Ovary (tissue), 3 donors: Measurements from ENCODE around the gene RBM28.

ENCODE experiments used
- EP300 ChIP-seq: sonication (generic); formaldehyde crosslinking; IDR thresholded peaks from one replicate; pipeline ENCODE4 v1.6.1; 2017; ENCODE audit warnings: antibody characterized with exemption
- POLR2A ChIP-seq: fragments of 450-650 bp; IDR thresholded peaks from one replicate; pipeline ENCODE4 v1.6.1; 2017; ENCODE audit warnings: antibody characterized with exemption, mild to moderate bottlenecking, moderate library complexity
- TF ChIP-seq, protein P1 (sequence below), 3 donors: fragments of 450-650 bp in 2 of 3; fragments of 200-600 bp in 1 of 3; IDR thresholded peaks; one replicate each; pipeline versions ENCODE4 v1.5.1 to v1.8.0; 2016 to 2022; ENCODE audit warnings: antibody characterized with exemption in 3 of 3, mild to moderate bottlenecking in 1 of 3
- donor health status: DM: no; HTN: no; CAD: no.

DNA sequence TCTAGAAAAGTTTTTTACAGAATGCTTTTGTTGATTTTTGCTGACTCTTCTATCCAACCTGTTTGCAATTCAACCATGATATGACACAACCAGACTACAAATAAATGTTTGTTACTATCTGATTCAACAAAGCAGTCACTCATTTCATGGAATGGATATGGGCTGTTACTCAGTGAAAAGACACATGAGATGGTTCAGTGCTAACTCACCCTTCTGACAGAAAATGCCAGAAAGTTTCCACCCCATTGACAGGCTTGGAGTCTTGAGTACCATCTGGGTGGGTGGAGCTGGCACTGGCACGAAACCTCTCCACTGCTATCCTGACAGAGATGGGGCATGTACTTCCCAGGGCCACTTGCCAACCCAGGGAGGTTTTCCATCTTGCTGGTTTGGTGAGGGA is 39.5 kb downstream of the RBM28 start:
- TF ChIP-seq, protein P1, sequence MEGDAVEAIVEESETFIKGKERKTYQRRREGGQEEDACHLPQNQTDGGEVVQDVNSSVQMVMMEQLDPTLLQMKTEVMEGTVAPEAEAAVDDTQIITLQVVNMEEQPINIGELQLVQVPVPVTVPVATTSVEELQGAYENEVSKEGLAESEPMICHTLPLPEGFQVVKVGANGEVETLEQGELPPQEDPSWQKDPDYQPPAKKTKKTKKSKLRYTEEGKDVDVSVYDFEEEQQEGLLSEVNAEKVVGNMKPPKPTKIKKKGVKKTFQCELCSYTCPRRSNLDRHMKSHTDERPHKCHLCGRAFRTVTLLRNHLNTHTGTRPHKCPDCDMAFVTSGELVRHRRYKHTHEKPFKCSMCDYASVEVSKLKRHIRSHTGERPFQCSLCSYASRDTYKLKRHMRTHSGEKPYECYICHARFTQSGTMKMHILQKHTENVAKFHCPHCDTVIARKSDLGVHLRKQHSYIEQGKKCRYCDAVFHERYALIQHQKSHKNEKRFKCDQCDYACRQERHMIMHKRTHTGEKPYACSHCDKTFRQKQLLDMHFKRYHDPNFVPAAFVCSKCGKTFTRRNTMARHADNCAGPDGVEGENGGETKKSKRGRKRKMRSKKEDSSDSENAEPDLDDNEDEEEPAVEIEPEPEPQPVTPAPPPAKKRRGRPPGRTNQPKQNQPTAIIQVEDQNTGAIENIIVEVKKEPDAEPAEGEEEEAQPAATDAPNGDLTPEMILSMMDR (IDR thresholded peaks at IDR 0.05): no peak
- TF ChIP-seq POLR2A (no peak), EP300 (no peak)
